ENCODE results near the gene ZMYM2.

Gene ZMYM2

GRCh38 chr13:20105161-20105689 is 146.7 kb downstream of the ZMYM2 start:
- DNase-seq (ENCODE audit: low read depth): no peak

DNA sequence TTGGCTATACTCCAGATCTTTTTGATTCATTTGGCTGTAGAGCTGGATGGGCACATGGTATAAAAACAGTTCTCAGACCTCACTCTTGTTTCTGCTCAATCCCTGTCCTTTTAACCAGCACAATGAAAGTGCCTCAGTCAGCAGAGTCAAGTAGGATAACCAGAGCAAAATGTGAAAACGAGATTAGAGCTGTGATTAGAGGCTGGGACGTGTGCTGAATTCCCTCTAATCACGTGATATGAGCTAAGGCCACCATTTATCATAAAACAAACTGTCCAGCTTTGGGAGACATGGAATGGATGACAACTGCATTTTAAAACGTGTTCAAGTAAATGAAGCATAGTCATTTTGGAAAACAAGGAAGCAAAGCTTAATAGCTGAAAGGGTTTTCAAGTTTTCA is 148.2 kb downstream of the ZMYM2 start:
- DNase-seq (ENCODE audit: low read depth): no peak

- DNase-seq (ENCODE audit: low read depth): no peak
Measured at GRCh38 chr13:20109037-20109436, 150.5 kb downstream of the ZMYM2 start.

- no peak for DNase-seq (ENCODE audit: low read depth)
Measured at GRCh38 chr13:20114066-20114610, 155.6 kb downstream of the ZMYM2 start.

DNA sequence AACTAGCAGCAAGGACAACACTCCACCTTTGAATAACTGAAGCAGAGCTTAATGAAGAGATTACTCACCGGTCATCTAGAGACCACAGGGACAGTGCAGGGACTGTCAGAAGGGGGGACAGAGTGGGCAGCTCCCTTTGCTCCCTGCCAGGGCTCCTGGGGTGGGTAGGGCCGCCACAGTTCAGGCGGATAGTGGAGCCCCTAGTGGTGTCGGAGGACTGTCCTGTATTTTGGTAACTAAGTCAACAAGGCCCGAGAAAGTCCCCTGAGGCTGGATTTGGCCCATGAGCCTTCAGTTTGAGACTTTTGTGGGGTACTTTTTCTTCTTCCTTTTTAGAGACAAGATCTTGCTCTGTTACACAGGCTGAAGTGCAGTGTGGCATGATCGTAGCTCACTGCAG is 157.7 kb downstream of the ZMYM2 start:
- DNase-seq (ENCODE audit: low read depth): no peak

DNA sequence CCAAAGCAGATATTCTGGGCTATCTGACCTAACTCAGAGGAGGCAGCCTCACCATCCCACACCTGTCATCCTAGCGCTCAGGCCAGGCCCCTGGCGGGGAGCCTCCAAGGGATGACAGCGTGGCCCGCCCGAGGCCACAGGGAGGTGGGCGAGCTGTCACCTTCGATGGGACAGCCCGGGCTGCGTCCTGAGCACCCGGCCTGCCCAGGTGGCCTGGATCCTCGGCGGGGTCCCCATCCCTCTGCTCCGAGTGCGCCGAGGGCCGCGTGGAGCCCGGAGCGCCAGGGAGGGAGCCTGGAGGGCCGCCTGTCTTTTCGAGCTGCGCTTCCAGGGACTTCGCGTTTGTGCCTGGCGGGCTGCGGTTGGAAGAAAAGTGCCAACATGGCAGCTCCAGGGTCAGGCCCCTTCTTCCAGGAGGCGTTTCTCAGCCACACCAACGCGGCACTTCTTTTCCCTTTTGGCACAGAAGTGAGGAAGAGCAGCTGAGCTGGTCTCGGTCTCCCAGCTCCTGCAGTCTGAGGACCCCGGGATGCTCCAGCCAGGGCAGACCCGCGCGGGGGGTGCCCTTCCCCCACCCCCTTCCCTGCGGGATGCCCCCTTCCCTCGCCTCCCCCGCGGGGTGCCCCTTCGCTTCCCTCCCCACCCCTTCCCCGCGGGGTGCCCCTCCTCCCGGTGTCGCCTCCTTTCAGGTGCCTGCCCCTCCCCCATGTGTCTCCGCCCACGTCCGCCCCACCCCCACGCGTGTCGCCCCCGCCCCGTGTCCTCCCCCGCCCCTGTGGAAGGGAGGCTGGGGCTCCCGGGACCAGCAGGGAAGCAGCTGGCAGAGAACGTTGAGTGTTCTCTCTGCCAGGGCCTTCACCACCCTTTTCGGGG is 160.0 kb downstream of the ZMYM2 start:
- DNase-seq (ENCODE audit: low read depth): no peak

DNA sequence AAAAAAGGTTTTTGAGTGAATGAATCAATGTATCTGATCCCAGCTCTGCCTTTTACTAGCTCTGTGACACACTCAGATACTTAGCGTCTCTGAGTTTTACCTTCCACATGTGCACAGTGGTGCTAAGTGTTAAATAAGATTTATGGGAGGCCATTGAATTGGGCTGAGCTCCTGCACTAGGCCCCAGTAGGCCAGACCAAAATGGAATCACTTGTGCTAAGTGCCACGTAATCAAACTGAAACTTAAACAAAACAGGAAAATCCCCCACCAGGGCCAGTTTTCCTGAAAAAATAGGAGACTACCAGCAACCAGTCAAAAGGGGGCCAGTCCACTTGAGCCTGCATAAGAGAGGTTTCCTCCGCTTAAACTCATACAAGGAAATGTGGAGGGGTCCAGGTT is 161.4 kb downstream of the ZMYM2 start:
- no peak for DNase-seq (ENCODE audit: low read depth)

- DNase-seq (ENCODE audit: low read depth): no peak
Measured at GRCh38 chr13:20121159-20121525, 162.6 kb downstream of the ZMYM2 start.

DNA sequence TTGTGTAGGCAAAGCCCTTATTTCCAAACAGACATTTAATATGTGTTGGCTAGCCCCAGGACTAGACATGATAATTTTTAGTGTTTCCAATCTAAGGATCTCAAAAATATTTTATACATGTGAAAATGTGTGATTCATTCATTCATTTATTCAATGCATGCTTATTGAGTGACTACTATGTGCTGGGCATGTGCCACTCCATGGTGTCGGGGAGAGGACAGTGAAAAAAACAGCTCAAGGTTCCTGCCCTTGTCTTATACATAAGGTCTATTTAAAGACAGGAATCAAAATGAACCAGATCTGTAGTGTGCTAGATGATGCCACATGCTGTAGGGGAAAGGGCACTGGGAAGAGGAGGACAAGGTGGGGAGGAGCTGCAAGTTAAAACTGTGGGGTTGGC is 165.8 kb downstream of the ZMYM2 start:
- DNase-seq (ENCODE audit: low read depth): no peak

DNA sequence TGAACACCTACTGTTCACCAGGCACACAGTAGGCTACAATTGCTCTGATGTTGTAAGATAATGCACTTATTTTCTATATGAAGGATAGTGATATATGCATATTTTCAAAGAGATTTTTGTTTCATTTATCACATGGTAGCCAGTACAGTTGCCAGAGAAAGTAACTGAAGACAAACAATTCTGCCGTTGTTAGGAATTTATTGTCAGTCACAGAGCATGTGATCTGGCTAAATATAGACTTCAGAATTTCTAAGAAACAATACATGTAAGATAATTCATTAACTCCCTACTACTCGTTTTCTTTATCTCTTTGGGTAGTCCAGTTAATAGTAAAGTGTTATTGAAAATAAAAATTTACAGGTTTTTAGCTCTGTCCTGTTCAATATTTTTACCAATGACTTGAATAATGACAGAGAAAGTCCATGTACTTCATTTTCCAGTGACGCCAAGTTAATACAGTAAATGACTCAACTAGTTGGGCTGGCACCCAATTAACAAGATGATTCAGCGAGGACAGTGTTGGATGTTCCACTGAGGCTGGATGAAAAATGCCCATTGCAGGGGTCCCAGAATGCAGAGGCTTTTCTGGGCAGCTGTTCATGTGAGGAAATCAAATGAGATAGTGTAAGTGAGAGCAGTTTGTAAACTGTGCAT is 166.7 kb downstream of the ZMYM2 start:
- no peak for DNase-seq (ENCODE audit: low read depth)

GRCh38 chr13:20125783-20126165 is 167.2 kb downstream of the ZMYM2 start:
- no peak for DNase-seq (ENCODE audit: low read depth)

DNA sequence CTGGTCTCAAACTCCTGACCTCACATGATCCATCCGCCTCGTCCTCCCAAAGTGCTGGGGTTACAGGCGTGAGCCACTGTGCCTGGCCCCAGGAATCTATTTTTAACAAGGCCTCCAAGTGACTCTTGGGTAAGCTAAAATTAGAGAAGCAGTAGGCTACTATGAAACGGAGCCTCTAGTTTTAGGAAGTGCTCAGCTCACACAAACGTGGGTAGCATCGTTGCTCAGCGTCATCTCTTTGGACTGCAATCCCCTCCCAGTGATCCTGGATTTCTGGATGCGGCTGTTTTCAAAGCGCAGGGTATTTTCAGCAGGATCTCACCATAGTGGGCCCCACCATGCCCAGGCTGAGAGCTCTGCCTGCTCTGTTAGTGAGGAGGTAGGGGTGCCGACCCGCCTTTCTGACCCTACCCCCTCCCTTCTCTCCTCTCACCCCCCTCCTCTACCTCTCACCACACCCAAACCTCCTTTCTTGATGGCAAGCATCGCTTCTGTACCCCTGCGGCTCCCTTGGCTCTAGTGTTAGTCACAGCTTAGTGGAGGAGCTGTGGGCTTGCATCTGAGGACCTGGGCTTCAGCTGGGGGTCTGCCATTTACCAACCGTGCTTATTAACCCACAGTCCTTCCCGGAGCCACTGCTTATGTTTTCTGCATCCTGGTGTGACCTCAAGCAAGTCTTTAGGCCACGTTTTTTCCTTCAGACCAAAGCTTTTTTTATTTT is 168.2 kb downstream of the ZMYM2 start:
- DNase-seq (ENCODE audit: low read depth): no peak

DNA sequence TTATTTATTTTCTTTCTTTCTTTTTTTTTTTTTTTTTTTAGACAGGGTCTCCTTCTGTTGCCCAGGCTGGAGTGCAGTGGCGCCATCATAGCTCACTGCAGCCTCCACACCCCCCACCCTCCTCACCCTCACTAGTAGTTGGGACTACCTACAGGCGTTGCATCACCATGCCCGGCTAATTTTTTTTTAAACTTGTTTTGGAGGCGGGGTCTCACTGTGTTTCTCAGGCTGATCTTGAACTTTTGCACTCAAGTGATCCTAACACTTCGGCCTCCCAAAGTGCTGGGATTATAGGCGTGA is 168.7 kb downstream of the ZMYM2 start:
- DNase-seq (ENCODE audit: low read depth): peak; percentile 26

DNA sequence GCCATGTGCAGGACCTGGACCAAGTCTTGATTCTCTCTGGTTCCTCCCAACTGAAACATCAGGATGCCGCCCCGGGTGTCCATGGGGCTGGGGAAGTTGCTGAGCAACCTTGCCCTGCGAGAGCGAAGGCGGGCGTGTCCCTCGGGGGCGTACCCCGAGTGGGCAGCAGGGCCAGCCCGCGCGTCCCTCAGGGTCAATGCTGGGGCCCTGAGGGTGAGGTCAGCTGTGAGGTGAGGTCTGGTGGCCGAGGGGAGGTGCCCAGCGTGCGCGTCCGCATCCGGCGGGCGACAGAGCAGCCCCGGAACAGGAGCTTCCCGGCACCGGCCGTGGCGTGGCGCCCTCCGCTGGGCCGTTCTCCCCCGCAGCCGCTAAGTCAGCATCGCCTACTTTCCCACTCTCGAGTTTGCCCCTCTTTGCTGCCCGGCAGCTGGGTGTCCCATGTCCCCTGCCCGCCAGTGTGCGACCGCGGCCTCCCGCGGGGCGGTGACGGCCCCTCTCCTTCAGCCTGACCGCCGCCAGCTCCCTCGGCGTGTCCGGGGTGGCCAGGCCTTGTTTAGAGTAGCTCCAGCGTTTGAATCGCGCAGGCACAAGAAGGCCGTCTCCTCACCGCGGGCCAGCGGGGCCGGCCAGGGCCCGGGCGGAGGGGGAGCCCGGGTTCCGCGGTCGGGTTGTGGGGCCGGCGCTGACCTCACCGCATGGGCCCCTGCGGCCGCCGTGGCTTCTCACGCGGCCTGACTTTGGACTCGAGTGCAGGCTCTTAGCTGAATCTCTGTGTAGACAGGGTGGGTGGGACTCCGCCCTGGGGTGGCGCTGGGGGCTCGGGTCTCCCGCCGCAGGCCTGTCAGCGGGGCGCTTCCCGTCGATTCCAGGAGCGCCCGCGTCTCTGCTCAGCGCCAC is 169.3 kb downstream of the ZMYM2 start:
- DNase-seq (ENCODE audit: low read depth): peak; percentile 27

GRCh38 chr13:20128459-20128931 is 170.0 kb downstream of the ZMYM2 start:
- no peak for DNase-seq (ENCODE audit: low read depth)

DNA sequence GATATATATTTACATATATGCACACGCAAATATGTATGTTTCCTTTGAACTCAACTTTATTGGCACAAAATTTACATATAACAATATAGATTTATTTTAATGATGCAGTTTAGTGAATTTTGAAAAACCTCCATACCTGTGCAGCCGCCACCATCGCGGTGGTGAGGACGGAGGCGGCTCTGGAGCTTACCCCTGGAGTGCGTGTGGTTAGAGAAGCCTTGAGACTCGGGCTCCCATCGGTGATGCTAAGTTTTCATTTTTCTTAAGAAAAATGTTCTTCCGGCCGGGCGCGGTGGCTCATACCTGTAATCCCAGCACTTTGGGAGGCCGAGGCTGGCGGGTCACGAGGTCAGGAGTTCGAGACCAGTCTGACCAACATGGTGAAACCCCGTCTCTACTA is 170.5 kb downstream of the ZMYM2 start:
- DNase-seq (ENCODE audit: low read depth): no peak

GRCh38 chr13:20130012-20130411 is 171.5 kb downstream of the ZMYM2 start:
- DNase-seq (ENCODE audit: low read depth): no peak

- no peak for DNase-seq (ENCODE audit: low read depth)
Measured at GRCh38 chr13:20130652-20131051, 172.1 kb downstream of the ZMYM2 start.

DNA sequence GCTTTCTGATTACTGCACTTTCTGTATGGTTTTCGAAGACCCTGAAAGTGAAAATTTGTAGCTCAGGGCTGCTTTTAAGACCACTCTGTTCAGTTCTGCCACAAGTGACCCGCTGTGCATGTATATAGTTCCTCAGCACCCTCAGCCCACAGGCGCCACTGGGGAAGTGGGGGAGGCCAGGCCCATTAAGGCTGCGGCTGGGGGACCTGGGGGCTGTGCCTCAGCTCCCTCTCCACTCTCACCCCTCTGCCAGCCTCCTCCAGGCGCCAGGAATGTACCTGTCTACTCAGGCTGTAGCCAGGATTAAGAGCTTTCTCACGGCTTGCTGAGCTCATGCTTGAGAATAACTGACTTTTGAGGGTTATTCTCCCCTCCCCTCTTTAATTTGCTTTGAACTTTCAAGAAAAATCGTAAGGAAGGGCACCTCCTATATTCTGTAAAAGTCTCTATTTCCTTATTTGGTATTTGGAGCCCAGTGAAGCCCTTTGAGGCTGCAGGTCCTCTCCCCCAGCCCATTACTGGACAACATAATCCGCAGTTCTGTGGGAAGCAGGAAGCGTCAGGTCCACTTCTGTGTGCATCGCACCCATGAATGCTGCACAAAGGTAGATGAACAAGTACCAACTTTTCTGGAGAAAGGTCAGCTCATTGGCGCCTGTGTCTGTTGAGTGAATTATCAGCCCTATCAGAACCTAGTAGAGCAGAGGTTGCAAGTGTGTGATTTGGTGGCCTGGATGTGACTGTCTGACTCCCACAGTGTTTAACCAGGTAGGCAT is 172.7 kb downstream of the ZMYM2 start:
- no peak for DNase-seq (ENCODE audit: low read depth)

- DNase-seq (ENCODE audit: low read depth): no peak
Measured at GRCh38 chr13:20132052-20132634, 173.6 kb downstream of the ZMYM2 start.
